GM12874 (cell line): ENCODE data around the gene TNRC6A.

ENCODE experiments used
- TF ChIP-seq, protein P1 (sequence below): IDR thresholded peaks from 2 replicates; pipeline ENCODE4 v1.5.1; 2011; ENCODE audit warnings: low read depth, mild to moderate bottlenecking, control low read depth, low read length, moderate library complexity; ENCODE audit not compliant: insufficient read depth

TNRC6A gene

GRCh38 chr16:24822542-24822941 lies 93.1 kb downstream of the TNRC6A start:
- TF ChIP-seq, protein P1, sequence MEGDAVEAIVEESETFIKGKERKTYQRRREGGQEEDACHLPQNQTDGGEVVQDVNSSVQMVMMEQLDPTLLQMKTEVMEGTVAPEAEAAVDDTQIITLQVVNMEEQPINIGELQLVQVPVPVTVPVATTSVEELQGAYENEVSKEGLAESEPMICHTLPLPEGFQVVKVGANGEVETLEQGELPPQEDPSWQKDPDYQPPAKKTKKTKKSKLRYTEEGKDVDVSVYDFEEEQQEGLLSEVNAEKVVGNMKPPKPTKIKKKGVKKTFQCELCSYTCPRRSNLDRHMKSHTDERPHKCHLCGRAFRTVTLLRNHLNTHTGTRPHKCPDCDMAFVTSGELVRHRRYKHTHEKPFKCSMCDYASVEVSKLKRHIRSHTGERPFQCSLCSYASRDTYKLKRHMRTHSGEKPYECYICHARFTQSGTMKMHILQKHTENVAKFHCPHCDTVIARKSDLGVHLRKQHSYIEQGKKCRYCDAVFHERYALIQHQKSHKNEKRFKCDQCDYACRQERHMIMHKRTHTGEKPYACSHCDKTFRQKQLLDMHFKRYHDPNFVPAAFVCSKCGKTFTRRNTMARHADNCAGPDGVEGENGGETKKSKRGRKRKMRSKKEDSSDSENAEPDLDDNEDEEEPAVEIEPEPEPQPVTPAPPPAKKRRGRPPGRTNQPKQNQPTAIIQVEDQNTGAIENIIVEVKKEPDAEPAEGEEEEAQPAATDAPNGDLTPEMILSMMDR, result no peak

GRCh38 chr16:24822974-24823373 lies 93.5 kb downstream of the TNRC6A start:
- TF ChIP-seq, protein P1, result no peak

DNA sequence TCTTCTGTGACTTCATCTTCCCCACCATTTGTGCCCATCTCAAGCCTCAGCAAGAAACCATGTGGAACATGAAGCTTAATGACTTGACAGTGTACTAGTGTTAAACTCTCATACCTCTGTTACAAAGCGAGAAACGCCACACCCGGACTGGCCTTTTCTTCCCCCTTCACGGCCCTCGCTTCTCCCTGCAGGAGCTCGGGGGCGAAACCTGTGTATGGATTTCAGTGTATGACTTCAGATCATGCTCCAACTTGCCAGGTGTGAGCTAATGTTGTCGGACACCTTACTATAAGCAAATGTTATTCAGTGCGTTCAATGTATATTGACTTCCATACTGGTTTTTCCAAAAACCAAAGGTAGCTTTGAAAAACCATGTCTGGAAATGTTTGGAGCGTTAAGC lies 96.2 kb downstream of the TNRC6A start:
- TF ChIP-seq, protein P1, result no peak

DNA sequence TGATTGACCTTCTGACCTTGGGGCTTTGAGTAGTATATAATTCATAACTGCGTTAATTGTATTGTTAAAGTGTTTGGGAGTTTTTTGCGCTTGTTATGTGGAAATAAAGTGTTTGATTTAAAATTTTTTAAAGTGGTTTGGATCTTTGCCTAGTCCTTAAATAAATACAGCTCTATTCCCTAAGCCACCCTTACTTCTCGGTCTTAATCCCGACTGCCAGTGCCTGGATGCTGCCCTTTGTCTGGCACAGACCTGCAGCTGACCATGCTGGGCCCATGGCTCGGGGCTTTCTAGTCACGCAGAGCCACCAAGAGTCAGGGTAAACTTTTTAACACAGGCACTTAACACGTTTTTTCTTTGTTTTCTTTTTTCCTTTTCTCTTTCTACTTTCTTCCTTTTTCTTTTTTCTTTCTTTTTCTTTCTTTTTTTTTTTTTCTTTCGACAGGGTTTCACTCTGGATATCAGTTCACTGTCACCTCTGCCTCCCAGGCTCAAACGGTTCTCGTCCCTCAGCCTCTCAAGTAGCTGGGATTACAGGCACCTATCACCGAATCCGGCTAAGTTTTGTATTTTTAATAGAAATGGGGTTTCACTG lies 96.7 kb downstream of the TNRC6A start:
- TF ChIP-seq, protein P1, result no peak

- TF ChIP-seq, protein P1, result no peak
Measured at GRCh38 chr16:24826817-24827566, 97.5 kb downstream of the TNRC6A start.

DNA sequence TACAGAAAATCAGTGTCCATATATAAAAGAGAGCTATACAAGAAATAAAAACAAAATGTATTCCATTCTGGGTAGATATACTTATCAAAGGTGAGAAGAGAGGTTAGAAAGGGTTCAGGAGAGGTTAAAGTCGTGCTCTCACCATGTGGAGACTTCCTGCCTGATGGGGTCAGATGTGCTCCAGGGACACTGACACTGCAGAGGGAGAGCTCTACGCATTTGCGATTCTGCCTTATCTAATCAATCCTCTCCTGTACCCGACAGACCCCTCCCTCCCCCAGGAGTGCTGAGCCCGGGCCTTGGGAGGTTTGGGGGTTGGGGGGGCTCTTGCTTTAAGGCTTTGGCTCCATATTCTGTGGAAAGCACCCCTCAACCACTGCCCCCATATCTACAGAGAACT lies 99.7 kb downstream of the TNRC6A start:
- TF ChIP-seq, protein P1, result no peak

- TF ChIP-seq, protein P1, result no peak
Measured at GRCh38 chr16:24833352-24833751, 103.9 kb downstream of the TNRC6A start.
